Mammary epithelial cell (primary cell): ENCODE measurements around the gene BSDC1.

ENCODE experiments used
- CTCF ChIP-seq, 2 donors: IDR thresholded peaks in 1 of 2; conservative IDR thresholded peaks in 1 of 2; 2 replicates each; pipeline ENCODE4 v1.5.1; 2011 to 2012; ENCODE audit warnings: inconsistent platforms in 2 of 2, low read length in 2 of 2, mild to moderate bottlenecking in 2 of 2, control low read depth in 1 of 2, low read depth in 1 of 2; ENCODE audit not compliant: insufficient read depth in 1 of 2; ENCODE audit errors: extremely low read depth in 1 of 2
- EZH2 ChIP-seq: IDR thresholded peaks from 2 replicates; pipeline ENCODE4 v1.6.1; 2012; ENCODE audit warnings: low read length, inconsistent platforms, borderline replicate concordance

GRCh38 chr1:32431736-32432400 is 37.6 kb upstream of the BSDC1 start:
- TF ChIP-seq CTCF (conservative IDR thresholded peaks at IDR 0.05 in 1 of 2, IDR thresholded peaks at IDR 0.05 in 1 of 2; ENCODE audit: extremely low read depth in 1 of 2, insufficient read depth in 1 of 2, low read depth in 1 of 2, low read length in 2 of 2) (no peak), EZH2 (no peak)
